Stimulated activated CD8-positive, alpha-beta memory T cell treated with anti-CD3 and anti-CD28 coated beads, Interleukin-4, amount 100 ng/mL, for 24 hours (primary cell): ENCODE data around the gene POU2AF3.
"Not testable (repeated sequence)": the region's sequence is repeated elsewhere in the genome, so short reads cannot be mapped to it uniquely, and the experiment has no call there.

Experiments
- DNase-seq: peaks from one replicate; pipeline ENCODE4 v3.0.0-alpha.2; 2020; ENCODE audit warnings: low read depth

POU2AF3 gene

DNA sequence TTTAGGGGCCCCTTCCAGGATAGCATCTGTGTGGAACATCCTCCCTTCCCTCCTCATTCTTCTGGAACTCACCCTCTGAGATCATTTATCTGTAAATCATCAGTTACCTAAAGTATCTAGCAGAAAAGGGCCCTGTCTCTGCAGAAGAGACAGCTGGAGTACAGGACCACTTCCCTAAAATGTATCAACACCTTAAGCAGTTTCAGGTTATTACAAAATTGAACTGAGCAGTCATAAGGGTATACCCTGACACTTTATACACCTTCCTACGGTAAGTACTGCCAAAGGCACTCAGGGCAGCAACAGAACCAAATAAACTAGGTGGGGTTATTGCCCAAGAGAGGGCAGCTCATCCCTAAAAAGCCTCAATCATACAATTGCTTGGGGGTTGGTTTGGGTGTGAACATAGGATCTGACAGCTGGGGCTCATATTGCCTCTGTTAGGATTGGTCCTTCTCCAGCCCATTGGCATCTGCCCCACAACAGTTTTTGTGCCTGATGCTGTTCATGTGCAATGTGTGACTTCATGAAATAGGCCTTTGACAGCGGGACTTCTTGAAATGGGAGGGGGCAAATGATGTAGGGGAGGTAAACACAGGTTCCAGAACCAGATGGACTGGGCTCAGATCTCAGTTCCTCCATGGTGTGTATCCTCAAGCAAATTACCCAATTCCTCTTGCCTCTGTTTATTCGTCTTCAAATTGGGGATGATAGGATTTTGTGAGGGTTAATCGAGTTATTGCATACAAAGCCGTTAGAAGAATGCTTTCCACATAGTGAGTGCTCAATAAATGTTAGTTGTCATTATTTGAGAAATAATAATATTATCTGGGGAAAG lies 2.9 kb downstream of the POU2AF3 start:
- DNase-seq, result no peak

DNA sequence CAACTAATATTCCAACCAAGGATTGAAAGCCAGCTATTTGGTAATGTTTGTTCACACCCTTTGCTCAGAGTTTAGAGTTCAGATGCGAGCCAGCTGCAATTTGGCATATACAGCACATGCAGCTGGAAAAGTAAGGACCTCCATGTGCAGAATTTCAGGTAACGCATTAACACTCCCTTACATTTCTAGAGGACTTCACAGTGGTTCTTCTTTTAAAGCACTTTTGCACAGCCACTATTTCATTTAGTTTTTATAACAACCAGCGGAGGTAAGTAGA lies 3.4 kb downstream of the POU2AF3 start:
- DNase-seq, result no peak

DNA sequence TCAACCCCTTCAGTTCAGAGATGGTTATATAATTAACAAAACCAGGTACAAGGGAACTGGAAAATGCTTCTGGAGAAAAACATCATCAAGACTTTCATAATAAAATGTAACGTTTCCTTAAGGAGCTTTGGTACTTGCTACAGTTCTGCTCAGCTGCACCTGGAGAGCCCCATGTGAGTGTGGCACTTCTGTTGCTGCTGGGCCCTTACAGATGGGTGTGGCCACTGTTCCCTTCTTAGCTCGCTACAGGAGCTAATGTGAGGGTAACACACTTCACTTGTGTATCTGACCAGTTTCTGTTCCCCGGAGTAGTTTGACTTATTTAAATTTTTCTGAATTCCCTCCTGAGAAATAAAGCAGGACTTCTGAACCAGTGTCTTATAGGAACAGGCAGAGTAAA lies 4.0 kb downstream of the POU2AF3 start:
- DNase-seq, result no peak

DNA sequence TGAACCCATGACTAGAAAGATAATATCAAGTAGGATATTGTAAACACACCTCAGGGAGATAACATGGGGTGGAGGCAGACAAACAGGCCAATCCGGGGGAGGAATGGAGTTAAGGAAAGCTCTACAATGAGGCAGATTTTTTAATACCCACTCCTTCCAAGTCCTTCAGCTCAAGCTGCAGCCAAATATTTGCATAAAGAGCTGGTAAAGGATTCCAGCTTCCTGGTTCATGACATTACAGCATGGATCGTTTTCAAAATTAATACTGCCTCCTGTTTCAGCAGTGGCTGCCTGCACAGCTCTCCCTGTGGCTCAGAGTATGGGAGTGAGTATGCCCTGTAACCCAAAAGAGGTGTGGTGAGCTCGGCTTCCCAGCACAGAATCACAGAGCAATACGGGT lies 5.1 kb downstream of the POU2AF3 start:
- DNase-seq, result no peak

DNA sequence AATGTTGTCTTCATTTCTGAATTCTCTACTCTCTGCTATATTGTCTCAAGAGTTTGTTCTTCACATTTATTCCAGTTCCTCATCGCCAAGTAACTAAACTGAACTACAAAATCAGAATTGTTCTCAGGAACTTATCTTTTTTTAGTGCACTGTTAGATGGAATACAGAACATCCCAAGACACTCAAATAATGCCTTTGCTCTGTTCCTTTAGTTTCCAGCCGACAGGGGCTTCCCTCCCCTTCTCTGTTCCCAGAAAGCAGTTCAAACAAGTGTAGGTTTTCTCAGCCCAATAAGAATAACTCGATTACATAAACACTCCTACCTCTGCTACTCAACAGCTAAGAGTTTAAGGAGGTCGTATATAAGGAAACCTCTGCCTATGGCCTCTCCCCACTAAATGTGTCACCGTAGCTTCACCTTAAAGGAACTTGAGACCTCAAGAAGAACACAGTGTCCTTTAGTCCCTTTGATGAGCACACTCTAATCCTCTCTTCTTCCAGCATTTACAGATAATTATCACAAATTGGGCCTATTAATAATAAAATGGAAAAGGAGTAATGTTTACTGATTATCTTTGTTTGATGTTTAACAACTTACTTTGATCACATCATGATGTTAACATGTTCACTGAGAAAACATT lies 6.9 kb downstream of the POU2AF3 start:
- no peak for DNase-seq

DNA sequence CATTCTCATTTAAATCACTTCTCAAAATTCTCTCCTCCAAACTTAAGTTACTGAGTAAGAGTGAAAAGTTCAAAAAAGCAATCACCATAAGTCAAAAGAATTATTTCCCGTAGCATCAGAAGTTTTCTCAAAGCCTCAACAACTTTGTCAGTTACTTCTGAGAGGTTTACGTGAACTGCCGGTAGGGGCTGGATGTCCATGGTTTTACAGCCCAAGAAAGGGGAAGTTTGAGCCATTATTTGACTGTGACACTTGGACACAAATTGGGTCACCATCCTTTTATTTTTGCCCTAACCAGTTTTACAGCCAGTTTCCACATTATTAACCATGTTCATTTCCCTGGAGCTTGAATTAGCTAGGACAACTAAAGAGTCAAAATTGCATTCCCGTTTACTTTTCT lies 7.5 kb downstream of the POU2AF3 start:
- DNase-seq, result no peak

DNA sequence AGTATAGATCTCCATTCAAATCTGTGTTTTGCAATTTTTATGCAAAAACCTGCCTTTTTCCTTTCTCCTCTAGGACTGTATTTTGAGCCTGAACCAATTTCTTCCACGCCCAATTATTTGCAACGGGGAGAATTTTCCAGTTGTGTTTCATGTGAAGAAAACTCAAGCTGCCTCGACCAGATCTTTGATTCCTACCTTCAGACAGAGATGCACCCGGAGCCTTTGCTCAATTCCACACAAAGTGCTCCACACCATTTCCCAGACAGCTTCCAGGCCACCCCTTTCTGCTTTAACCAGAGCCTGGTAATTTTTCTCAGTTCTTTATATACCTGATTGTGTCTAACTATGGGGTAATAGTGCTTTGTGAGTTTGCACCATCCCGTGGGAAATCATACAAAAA lies 8.0 kb downstream of the POU2AF3 start:
- no peak for DNase-seq

DNA sequence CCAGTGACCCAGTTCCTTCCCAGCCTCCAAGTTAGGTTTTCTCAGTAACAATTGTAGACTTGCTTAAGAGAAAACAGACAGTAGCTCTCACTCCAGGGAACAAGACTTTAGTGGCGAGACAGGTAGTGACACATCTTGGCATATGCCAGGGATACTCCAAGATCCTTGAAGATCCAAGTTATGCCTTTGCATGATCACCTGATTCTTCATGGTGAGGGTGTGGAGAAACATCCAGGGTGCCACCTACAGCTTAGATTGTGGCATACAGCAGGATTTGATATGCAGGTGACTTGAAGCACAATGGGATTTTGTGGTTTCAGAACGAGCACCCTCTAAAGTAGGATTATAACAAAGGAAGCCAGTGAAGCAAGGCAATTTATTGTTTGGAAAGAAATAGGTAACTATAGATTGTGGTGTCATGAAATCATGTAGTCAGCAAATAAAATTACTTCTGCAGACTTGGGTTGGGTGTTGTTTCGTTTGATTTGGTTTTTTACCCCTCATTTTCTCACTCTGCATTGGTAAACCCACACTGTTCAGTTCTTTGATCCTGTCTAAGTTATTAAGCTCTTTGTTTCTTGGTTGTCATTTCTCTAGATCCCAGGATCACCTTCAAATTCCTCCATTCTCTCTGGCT lies 9.2 kb downstream of the POU2AF3 start:
- no peak for DNase-seq

DNA sequence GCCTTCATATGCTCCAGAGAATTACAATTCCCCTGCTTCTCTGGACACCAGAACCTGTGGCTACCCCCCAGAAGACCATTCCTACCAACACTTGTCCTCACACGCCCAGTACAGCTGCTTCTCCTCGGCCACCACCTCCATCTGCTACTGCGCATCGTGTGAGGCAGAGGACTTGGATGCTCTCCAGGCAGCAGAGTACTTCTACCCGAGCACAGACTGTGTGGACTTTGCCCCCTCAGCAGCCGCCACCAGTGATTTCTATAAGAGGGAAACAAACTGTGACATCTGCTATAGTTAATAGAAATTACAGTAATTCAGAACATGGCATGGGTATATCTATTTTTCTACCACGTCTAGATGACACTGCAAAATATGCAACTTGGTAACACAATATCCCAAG lies 9.8 kb downstream of the POU2AF3 start:
- no peak for DNase-seq

DNA sequence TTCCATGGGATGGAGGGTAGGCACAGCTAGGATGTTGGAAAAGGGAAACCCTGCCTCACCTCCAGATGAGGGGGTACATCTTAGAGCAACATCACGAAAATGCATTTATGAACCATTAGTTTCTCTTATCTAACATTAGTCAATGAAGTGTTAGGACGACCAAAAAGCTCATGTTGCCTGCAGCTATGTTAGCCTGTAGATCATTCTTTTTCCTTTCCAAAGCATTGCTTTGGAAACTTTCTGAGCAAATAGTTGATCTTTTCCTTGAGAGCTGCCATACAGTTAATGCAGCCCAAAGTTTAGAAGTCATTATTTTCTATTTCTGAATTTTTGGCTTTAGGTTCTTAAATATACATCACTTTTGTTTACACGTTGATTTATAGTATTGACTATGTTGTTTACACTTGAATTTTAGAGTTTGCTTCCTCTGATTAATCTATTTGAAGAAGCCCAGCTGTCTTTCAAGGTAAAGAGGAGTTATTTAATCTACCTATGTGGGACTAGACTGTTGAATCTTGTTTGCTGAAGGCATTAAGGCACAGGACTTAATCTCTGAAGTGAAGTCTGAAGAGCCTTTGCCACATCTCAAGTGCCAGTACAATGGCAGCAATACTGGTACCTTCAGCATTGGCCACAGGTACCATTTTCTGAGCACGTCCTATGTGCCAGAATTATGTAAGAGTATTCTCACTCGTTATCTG lies 11.0 kb downstream of the POU2AF3 start:
- no peak for DNase-seq

DNA sequence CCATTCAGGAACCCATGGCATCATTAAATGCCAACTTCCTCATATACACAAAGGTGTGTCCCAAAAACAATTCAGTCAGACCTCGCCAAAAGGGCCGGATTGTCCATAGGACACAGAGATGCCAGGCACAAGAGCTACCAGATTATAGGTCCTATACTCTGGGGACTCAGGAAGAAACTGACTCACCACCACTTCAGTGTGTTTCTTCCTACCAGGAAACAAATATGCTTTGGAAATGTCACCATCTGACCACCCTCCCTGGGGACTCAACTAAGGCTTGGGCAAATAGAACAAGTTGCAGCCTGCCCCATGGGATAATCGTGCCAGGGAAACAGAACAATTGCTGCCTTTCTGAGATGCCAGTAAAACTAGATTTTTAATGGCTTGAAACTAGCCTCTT lies 11.7 kb downstream of the POU2AF3 start:
- DNase-seq, result no peak

DNA sequence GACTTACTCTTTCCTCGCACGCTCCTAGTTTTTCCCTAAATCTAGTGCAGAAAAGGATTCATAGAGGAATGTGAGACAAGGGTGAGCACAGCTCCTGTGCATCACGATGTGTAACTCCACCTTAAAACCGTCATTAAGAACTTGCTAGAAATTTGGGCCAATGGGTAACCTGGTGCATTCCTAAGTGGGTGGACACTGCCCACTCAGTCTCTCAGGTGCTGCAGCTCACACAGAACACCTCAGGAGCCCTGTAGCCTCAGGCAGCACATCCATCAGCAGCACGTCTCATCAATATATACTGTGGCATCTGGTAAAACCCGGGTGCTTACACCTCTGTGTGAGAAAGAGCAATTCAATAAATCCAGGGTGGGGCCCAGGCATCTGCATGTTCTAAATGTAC lies 12.4 kb downstream of the POU2AF3 start:
- DNase-seq, result no peak

DNA sequence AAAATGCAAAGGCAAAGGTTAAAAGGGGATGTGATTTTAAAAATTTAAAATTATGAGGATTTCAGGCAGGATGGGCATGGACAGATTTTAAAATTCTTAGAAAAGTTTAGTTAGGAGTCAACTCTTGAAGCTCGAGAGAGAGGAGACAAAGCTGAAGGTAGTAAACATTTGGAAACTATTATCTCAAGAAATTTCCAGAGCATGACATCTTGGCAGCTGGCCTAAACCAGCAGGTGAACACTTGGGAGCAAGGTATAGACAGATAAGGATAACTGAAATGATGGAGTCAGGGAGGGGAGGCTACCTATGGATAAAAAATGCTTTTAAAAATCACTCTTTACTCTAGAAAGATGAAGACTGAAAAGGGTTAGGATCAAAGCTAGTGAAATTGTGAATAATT lies 13.7 kb downstream of the POU2AF3 start:
- DNase-seq, result no peak

DNA sequence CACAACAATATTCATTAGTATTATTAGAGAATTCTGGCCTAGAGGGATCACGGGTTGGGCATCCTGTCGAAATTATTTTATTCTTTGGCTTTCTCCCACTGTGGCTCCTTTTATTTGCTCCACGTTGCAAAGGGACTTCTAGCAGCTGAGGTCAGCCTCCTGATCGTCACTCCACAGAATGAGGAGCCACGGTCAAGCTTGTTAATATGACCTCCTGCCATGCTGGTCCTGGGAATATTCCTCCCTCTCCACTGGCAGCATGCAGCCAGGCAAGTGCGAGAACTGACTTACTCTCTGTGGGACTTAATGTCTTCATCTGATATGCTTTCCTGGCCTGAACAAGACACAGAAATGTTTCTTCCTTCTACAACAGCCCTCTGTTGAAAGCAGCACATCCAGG lies 20.9 kb downstream of the POU2AF3 start:
- DNase-seq, result no peak

DNA sequence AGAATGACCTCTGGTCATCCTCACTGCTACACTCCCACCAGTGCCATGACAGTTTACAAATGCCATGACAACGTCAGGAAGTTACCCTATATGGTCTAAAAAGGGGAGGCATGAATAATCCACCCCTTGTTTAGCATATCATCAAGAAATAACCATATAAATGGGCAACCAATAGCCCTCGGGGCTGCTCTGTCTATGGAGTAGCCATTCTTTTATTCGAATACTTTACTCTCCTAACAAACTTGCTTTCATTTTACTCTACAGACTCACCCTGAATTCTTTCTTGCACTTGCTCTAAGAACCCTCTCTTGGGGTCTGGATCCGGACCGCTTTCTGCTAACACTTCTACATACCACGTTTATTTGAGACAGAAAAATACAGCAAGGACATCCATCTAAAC lies 21.9 kb downstream of the POU2AF3 start:
- DNase-seq, result not testable (repeated sequence)

DNA sequence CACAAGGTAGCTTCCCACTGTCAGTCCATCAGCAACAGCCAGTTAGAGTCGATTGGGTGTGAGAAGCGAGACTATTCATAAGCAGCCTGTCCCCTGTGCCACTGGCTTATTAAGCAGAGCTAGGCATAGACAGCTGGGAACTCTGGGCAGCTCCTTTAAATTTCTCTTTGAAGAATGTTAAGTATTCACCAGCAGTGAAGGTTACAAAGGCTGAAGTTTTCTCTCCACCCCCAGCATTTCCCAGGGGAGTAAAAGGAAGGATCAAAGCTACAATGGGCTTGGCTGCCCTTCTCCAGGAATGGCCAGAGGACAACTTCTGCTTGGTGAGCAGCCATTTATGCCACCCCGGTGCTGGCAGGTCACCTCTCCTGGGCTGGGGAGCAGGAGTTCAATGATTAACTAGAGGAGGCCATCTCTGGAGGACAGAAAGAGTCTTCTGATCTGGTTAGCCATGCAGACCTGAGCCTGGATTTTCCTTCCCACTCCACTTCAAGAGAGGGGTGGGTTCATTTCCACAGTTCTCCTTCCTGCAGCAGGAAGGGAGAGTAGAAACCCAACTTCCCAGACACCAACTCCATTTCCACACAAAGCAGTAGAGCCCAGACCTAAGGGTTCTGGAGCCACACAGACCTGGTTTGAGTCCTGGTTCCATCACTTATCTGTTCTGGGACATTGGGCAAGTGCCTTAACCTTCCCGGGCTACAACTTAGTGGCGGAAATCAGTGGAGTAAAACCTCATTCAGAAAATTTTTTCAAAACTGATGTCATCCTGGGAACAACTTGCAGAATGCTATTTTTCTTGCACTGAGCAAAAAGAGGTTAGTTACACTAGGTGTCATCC lies 22.6 kb downstream of the POU2AF3 start:
- DNase-seq, result no peak

DNA sequence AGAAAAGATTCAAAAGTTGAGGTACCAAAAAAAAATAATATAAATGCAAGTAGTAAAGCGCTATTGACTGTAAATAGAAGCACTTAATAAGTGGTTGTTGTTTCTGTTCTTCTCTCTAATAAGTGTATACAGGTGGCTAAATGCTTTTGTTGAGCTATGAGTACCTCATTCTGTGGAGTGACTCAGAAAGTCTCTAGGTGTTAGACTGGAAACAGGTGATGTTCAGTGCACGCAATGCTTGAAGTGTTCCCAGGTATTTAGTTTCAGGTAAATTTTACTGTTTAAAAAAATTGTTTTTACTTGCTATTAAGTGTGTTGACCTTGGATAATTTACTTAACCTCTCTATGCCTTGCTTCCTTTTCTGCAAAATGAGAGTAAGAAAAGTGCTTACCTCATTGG lies 24.2 kb downstream of the POU2AF3 start:
- no peak for DNase-seq

DNA sequence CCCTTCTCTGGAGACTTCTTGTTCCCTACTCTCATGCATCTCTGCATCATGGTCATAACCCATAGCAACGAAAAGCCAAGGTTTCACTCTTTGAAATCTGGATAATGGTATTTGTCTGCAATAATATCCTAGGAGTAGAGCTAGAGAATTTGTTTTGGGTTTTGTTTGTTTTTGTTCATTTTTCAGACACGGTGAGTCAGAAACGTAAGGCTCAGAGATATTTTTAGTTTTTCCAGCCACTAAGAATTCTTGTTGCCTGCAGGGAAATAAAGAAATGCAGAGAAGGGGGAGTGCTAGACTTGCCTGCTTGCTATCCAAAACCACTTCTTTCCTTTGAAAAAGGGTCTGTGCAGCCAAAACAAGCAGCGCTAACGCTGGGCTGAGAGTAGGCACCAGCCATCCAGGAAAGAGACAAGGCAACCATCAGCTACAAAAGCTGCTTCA lies 26.0 kb downstream of the POU2AF3 start:
- DNase-seq, result no peak

DNA sequence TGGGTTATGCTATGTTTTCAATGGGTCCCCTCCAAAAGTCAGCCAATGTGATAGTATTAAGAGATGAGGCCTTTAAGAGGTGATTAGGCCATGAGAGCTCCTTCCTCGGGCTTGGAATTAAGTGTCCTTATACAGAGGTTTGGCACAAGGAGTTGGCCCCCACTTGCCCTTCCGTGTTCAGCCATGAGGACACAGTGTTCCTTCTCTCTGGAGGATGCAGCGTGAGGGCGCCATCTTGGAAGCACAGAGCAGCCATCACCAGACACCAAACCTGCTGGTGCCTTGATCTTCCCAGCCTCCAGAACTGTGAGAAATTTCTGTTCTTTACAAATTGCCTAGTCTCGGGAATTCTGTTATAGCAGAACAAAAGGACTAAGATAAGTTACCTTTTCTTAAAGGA lies 26.9 kb downstream of the POU2AF3 start:
- no peak for DNase-seq

DNA sequence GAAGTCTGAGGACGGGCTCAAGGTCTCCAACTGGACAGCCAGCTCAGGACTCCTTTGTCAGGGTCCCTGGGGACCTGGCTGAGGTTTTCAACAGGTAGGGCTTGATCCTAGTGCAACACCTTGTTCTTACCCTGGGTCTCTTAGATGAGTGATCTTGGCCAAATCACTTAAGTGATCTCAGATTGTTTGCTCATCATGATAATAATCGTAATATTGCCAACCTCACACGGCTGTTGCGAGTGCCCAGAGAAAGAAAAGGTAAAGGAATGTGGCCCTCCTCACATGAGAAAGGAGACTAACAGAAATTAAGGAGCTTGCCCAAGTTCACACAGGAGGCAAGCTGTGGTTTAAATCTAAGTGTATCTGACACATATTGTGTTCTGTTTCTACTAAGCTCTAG lies 28.5 kb downstream of the POU2AF3 start:
- no peak for DNase-seq

DNA sequence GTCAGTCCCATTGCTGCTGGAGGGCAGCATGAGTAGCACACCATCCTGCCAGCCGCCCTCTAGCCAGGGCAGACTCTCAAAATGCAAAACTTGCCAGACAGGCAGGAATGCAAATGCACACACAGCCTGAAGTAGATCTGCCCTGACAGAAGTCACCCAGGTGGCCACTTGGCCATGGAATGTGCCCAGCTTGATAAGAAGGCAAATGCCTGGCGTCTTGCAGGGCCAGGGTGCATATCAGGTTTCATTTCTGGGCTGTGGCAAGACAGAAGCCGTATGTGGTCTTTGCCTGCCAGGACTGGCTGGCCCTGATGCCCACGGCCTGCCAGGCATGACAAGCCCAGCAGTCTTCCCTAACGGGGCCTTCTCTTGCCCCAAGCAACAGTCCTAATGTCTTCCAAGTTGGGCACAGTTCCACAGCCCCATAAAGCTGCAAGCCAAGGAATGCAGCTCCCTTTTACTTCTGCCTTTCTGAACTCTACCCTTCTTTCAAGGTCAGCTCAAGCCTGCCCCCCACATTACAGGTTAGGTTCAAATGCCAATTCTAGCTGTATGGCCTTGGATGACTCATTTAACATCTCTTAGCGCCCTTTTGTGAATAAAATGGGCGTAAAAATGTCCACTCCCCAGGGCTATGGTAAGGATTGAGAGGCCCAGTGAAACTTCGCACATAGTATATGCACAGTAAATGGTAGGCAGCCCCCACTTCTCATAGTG lies 29.7 kb downstream of the POU2AF3 start:
- no peak for DNase-seq
